ENCODE results near the gene ANTXR2. TPM values are rescaled to one million over a fixed set of nuclear protein-coding genes. Genes with fewer than 3 reads are reported as not detected.

ANTXR2 gene
- total RNA-seq, 1 donor from 2014 or later = 28.3 TPM

GRCh38 chr4:80073473-80074008 lies 512 bp upstream of the ANTXR2 start:
- Histone ChIP-seq H3K9ac (no peak overlapping the region), H3K4me1 (peaks cover 11% of the 10 kb centered on the region), H3K9me3 (ENCODE audit: low read depth) (no peaks in the 10 kb centered on the region), H2AFZ (replicated peaks) (peak overlapping the region; percentile 63), H3K4me2 (peak overlapping the region; percentile 74), H3K27ac (no peak overlapping the region), H3K79me2 (ENCODE audit: low read depth) (no peaks in the 10 kb centered on the region), H3K27me3 (peaks cover 27% of the 10 kb centered on the region), H3K4me3 (peak overlapping the region; percentile 76), H4K20me1 (ENCODE audit: low read depth) (no peaks in the 10 kb centered on the region), H3F3A (ENCODE audit: low read depth) (peaks cover 23% of the 10 kb centered on the region), H3K36me3 (no peaks in the 10 kb centered on the region)
- Mint-ChIP-seq H3K27me3 (ENCODE audit: insufficient read depth, low read depth) (peaks cover 6% of the 10 kb centered on the region), H3K4me3 (peak overlapping the region; percentile 98), H3K27ac (peak overlapping the region; percentile 42), H3K4me1 (peaks cover 15% of the 10 kb centered on the region), H3K9me3 (no peaks in the 10 kb centered on the region), H3K36me3 (peaks cover 9% of the 10 kb centered on the region)
- no peak for DNase-seq (ENCODE audit: low spot score)
- no peak for TF ChIP-seq EZH2 (IDR thresholded peaks at IDR 0.05)
- no peak for TF ChIP-seq EZH2phosphoT487 (IDR thresholded peaks at IDR 0.05)
- TF ChIP-seq, protein P1, sequence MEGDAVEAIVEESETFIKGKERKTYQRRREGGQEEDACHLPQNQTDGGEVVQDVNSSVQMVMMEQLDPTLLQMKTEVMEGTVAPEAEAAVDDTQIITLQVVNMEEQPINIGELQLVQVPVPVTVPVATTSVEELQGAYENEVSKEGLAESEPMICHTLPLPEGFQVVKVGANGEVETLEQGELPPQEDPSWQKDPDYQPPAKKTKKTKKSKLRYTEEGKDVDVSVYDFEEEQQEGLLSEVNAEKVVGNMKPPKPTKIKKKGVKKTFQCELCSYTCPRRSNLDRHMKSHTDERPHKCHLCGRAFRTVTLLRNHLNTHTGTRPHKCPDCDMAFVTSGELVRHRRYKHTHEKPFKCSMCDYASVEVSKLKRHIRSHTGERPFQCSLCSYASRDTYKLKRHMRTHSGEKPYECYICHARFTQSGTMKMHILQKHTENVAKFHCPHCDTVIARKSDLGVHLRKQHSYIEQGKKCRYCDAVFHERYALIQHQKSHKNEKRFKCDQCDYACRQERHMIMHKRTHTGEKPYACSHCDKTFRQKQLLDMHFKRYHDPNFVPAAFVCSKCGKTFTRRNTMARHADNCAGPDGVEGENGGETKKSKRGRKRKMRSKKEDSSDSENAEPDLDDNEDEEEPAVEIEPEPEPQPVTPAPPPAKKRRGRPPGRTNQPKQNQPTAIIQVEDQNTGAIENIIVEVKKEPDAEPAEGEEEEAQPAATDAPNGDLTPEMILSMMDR (IDR thresholded peaks at IDR 0.05) = no peak

DNA sequence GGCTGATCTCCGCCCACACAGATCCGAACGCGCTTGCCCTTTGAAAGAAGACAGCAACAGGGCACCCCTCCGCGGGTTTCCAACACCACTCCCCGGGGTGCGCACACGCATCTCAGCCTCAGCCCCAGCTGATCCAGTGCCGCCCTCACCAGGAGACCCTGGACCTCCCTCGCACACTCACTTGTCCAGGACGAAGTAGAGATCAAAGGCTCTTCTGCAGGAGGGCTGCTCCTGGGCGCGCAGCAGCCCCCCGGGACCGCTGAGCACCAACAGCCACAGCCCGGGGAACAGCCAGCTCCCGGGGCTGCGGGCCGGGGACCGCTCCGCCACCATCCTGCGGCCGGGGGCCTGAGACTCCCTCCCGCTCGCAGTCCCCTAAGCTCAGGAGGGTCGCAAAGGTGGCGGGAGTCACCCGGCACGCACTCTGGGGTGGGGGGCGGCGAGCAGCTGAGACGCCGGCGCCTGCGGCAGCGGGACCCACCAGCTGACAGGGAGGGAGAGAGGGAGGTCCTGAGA lies 743 bp downstream of the ANTXR2 start:
- peak overlapping the region; percentile 82 for H3K27ac ChIP-seq
- peak overlapping the region; percentile 96 for H3K27ac Mint-ChIP-seq

GRCh38 chr4:80071604-80072227 lies 1.3 kb downstream of the ANTXR2 start:
- H3K27me3 ChIP-seq = peaks cover 27% of the 10 kb centered on the region
- H3K27ac ChIP-seq = no peak overlapping the region
- Mint-ChIP-seq H3K4me3 (peak overlapping the region; percentile 98), H3K9me3 (no peaks in the 10 kb centered on the region), H3K36me3 (peaks cover 17% of the 10 kb centered on the region), H3K27ac (peak overlapping the region; percentile 96), H3K27me3 (ENCODE audit: insufficient read depth, low read depth) (peaks cover 6% of the 10 kb centered on the region), H3K4me1 (peaks cover 15% of the 10 kb centered on the region)
- peak overlapping the region; percentile 74 for H3K4me2 ChIP-seq
- H3K4me3 ChIP-seq = peak overlapping the region; percentile 76
- peak; percentile 67 for DNase-seq (ENCODE audit: low spot score)
- H4K20me1 ChIP-seq (ENCODE audit: low read depth) = no peaks in the 10 kb centered on the region
- TF ChIP-seq EZH2 (IDR thresholded peaks at IDR 0.05) = no peak
- TF ChIP-seq, protein P1 (IDR thresholded peaks at IDR 0.05) = no peak
- peak; percentile 11 for TF ChIP-seq EZH2phosphoT487 (IDR thresholded peaks at IDR 0.05)
- H3K9ac ChIP-seq = no peak overlapping the region
- peaks cover 23% of the 10 kb centered on the region for H3F3A ChIP-seq (ENCODE audit: low read depth)
- H2AFZ ChIP-seq (replicated peaks) = peak overlapping the region; percentile 63
- no peaks in the 10 kb centered on the region for H3K9me3 ChIP-seq (ENCODE audit: low read depth)
- H3K36me3 ChIP-seq = no peaks in the 10 kb centered on the region
- H3K4me1 ChIP-seq = peaks cover 11% of the 10 kb centered on the region
- no peaks in the 10 kb centered on the region for H3K79me2 ChIP-seq (ENCODE audit: low read depth)

More for the DNA sequence above, 743 bp downstream of the ANTXR2 start:
- DNase-seq (ENCODE audit: low spot score) = no peak
- peaks cover 14% of the 10 kb centered on the region for H3K36me3 Mint-ChIP-seq
- Histone ChIP-seq H2AFZ (replicated peaks) (peak overlapping the region; percentile 63), H3K4me1 (peaks cover 11% of the 10 kb centered on the region), H4K20me1 (ENCODE audit: low read depth) (no peaks in the 10 kb centered on the region), H3K9me3 (ENCODE audit: low read depth) (no peaks in the 10 kb centered on the region), H3K27me3 (peaks cover 27% of the 10 kb centered on the region), H3K4me3 (peak overlapping the region; percentile 76), H3K79me2 (ENCODE audit: low read depth) (no peaks in the 10 kb centered on the region), H3F3A (ENCODE audit: low read depth) (peaks cover 23% of the 10 kb centered on the region), H3K9ac (peak overlapping the region; percentile 27), H3K36me3 (no peaks in the 10 kb centered on the region), H3K4me2 (peak overlapping the region; percentile 74)
- H3K9me3 Mint-ChIP-seq = no peaks in the 10 kb centered on the region
- peaks cover 15% of the 10 kb centered on the region for H3K4me1 Mint-ChIP-seq
- peak overlapping the region; percentile 98 for H3K4me3 Mint-ChIP-seq
- TF ChIP-seq, protein P1 (IDR thresholded peaks at IDR 0.05) = no peak
- TF ChIP-seq EZH2 (IDR thresholded peaks at IDR 0.05) = peak; percentile 22
- peak; percentile 12 for TF ChIP-seq EZH2phosphoT487 (IDR thresholded peaks at IDR 0.05)
- peaks cover 6% of the 10 kb centered on the region for H3K27me3 Mint-ChIP-seq (ENCODE audit: insufficient read depth, low read depth)

Data from neural progenitor cell (in vitro differentiated cells).